SK-N-SH treated with all-trans-retinoic acid at 6 μM for 48 hours (cell line): ENCODE measurements around the gene RPS6KA2.

ENCODE experiments used
- CREB5 ChIP-seq: fragments of 250-450 bp; sonication (Bioruptor Pico); IDR thresholded peaks from 2 replicates; pipeline ENCODE4 v1.5.1; 2020; ENCODE audit warnings: low read depth, mild to moderate bottlenecking, moderate library complexity
- PATZ1 ChIP-seq: fragments of 250-450 bp; sonication (Bioruptor Pico); IDR thresholded peaks from 2 replicates; pipeline ENCODE4 v1.8.0; 2020; ENCODE audit warnings: mild to moderate bottlenecking, moderate library complexity, borderline replicate concordance
- POU6F1 ChIP-seq: fragments of 250-450 bp; sonication (Bioruptor Pico); IDR thresholded peaks from 2 replicates; pipeline ENCODE4 v1.8.0; 2021; ENCODE audit warnings: low read depth, mild to moderate bottlenecking, moderate library complexity, borderline replicate concordance
- RARB ChIP-seq: fragments of 250-450 bp; sonication (Bioruptor Pico); IDR thresholded peaks from 2 replicates; pipeline ENCODE4 v1.8.0; 2021; ENCODE audit warnings: mild to moderate bottlenecking, moderate library complexity
- ZFP3 ChIP-seq: fragments of 250-450 bp; sonication (Bioruptor Pico); IDR thresholded peaks from 2 replicates; pipeline ENCODE4 v1.5.0; 2020; ENCODE audit warnings: mild to moderate bottlenecking, moderate library complexity

GRCh38 chr6:166507380-166507779 is 119.7 kb downstream of the RPS6KA2 start:
- TF ChIP-seq POU6F1 (CRISPR knock-in tag) (no peak), RARB (no peak), PATZ1 (no peak), CREB5 (CRISPR knock-in tag) (no peak), ZFP3 (no peak)
